Measurements from ENCODE around the gene EXOC2.
A peak's percentile ranks its signal among the peaks of the same experiment; 100 is the strongest.

The EXOC2 gene

GRCh38 chr6:470051-470900 is 222.7 kb downstream of the EXOC2 start:
- DNase-seq (ENCODE audit: low read depth in 2 of 2): no peak

DNA sequence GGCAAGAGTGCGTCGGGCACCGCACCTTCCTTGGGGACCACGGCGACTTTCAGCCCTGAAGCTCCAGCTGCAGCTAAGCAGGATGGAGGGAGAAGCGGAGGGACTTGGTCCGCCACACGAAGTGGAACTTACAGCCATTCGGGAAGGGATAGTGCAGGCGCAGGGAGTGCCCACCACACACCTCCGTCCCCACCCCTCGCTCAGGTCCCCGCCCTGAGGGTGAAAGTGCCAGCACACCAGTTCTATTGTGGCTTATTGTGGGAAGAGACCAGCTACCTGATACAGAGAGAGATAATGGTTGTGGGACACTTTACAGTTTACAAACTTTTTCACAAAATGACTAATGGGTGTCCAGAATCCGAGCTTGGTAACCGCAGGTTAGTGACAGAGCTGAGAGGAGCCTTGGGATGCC is 225.3 kb downstream of the EXOC2 start:
- DNase-seq (ENCODE audit: low read depth in 2 of 2): no peak

- no peak for DNase-seq (ENCODE audit: low read depth in 2 of 2)
Measured at GRCh38 chr6:467111-467510, 225.8 kb downstream of the EXOC2 start.

GRCh38 chr6:466564-466963 is 226.4 kb downstream of the EXOC2 start:
- no peak for DNase-seq (ENCODE audit: low read depth in 2 of 2)

GRCh38 chr6:465531-466348 is 227.2 kb downstream of the EXOC2 start:
- DNase-seq (ENCODE audit: low read depth in 2 of 2): no peak

DNA sequence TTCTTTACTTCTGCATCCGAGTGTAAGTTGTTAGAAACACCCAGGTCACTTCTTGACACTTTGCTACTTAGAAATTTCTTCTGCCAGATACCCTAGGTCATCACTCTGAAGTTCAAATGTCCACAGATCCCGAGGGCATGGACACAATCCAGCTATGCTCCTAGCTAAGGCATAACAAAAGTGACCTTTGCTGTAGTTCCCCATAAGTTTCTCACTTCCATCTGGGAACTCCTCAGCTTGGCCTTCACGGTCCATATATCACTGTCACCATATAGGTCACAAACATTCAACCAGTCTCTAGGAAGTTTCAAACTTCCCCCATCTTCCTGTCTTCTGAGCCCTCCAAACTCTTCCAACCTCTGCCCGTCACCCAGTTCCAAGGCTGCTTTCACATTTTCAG is 236.1 kb downstream of the EXOC2 start:
- no peak for DNase-seq (ENCODE audit: low read depth in 2 of 2)

- no peak for DNase-seq (ENCODE audit: low read depth in 2 of 2)
Measured at GRCh38 chr6:456358-456867, 236.5 kb downstream of the EXOC2 start.

- no peak for DNase-seq (ENCODE audit: low read depth in 2 of 2)
Measured at GRCh38 chr6:455835-456234, 237.1 kb downstream of the EXOC2 start.

- peak in 1 of 2 donors; percentile 30 for DNase-seq (ENCODE audit: low read depth in 2 of 2)
Measured at GRCh38 chr6:455006-455585, 237.8 kb downstream of the EXOC2 start.

GRCh38 chr6:454148-454991 is 238.6 kb downstream of the EXOC2 start:
- DNase-seq (ENCODE audit: low read depth in 2 of 2): no peak

- no peak for DNase-seq (ENCODE audit: low read depth in 2 of 2)
Measured at GRCh38 chr6:453152-453551, 239.8 kb downstream of the EXOC2 start.

- DNase-seq (ENCODE audit: low read depth in 2 of 2): no peak
Measured at GRCh38 chr6:452301-453067, 240.5 kb downstream of the EXOC2 start.

- DNase-seq (ENCODE audit: low read depth in 2 of 2): no peak
Measured at GRCh38 chr6:451847-452246, 241.1 kb downstream of the EXOC2 start.

DNA sequence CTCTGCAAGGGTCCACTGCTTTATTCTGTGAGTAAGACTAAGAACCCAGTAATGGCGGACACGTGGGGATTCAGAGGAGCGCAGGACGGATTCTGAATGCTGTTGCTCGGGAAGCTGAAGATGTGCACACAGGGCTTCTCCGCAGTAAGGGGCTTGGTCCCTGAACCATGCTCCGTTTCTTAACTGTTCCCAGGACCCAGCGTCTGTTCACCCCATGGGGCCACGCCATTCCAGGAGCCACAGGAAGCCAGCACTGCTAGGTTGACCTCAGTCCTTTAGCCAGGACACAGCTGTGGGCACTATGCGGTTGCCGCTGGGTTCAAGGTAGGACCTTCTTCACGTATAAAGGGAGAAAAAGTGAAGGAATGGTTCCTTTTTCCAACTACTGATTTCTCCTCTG is 241.6 kb downstream of the EXOC2 start:
- no peak for DNase-seq (ENCODE audit: low read depth in 2 of 2)

DNA sequence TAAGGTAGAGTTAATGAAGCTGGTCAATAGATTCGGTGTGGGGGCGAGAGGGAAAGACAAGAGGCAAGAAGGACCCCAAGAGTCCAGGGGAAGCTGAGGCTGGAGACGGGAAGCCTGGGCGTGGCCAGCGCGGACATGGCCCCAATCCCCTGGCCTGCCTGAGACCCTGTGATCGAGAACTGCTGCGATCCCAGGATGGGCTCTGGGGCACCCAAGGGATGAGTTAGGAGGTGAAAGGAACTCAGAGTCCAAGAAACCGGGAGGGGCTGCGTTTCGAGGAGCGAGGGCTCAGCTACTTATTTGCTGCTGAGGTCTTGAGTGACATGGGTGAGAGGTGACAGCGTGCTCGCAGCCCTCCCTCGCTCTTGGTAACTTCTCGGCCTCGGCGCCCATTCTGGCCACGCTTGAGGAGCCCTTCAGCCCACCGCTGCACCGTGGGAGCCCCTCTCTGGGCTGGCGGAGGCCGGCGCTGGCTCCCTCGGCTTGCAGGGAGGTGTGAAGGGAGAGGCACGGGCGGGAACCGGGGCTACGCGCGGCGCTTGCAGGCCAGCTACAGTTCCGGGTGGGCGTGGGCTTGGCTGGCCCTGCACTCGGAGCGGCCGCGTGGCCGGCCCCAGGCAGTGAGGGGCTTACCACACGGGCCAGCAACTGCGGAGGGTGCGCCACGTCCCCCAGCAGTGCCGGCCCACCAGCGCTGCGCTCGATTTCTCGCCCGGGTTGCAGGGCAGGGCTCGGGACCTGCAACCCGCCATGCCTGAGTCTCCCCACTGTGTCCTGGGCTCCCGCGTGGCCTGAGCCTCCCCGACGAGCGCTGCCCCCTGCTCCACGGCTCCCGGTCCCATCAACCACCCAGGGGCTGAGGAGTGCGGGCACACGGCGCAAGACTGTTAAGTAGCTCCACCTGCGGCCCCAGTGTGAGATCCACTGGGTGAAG is 243.2 kb downstream of the EXOC2 start:
- no peak for DNase-seq (ENCODE audit: low read depth in 2 of 2)

- DNase-seq (ENCODE audit: low read depth in 2 of 2): no peak
Measured at GRCh38 chr6:449057-449430, 243.9 kb downstream of the EXOC2 start.

DNA sequence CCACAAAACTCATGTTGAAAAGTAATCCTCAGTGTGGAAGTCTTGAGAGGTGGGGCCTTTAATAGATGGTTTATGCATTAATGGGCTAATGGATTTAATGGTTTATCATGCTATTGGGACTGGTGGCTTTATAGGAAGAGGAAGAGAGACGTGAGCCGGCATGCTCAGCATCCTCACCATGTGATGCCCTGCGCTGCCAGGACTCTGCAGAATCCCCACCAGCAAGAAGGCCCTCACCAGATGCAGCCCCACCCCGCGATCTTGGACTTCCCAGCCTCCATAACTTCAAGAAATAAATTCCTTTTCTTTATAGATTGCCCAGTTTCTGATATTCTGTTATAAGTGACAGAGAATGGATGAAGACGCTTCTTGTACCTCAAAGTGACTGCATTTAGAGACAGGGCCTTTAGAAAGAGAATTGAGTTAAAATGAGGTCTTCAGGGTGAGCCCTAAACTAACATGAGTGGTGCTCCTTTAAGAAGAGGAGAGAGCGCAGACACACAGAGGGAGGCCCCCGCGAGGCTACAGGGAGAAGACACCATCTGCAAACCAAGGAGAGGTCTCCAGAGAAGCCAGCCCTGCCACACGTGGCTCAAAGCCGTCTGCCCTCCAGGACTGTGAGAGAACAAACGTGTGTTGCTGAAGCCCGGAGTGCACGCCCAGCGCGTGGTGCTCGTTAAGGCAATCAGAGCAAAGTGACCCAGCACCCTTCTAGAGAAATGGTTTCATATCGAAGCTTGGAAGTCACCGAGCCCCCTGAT is 244.5 kb downstream of the EXOC2 start:
- no peak for DNase-seq (ENCODE audit: low read depth in 2 of 2)

GRCh38 chr6:447381-448165 is 245.4 kb downstream of the EXOC2 start:
- DNase-seq (ENCODE audit: low read depth in 2 of 2): peak; percentile 42 to 51
